CD4-positive, alpha-beta memory T cell (primary cell): ENCODE measurements around the gene EIF3B. TPM values are rescaled to one million over a fixed set of nuclear protein-coding genes. Genes with fewer than 3 reads are reported as not detected.

ENCODE experiments used
- CTCF ChIA-PET: fragments of 350-600 bp; sonication (Branson Sonifier 250); formaldehyde crosslinking; loops from one replicate; lab custom pipeline; 2021; ENCODE audit warnings: inconsistent platforms; ENCODE audit not compliant: partially characterized antibody; lab: Charles Lee
- POLR2A ChIA-PET: fragments of 350-600 bp; sonication (Branson Sonifier 250); formaldehyde crosslinking; loops from one replicate; lab custom pipeline; 2021; ENCODE audit not compliant: partially characterized antibody; lab: Charles Lee
- DNase-seq, 5 donors: peaks; one replicate each; pipeline versions ENCODE4 v3.0.0 to v3.0.0-alpha.2; 2020 to 2022; ENCODE audit warnings: mixed read lengths in 1 of 5
- H3K27ac ChIP-seq: one replicate; pipeline ENCODE4 v1.7.0; 2013; ENCODE audit warnings: low read depth, low read length
- H3K27me3 ChIP-seq: 2 replicates; pipeline ENCODE4 v1.7.0; 2013; ENCODE audit warnings: mild to moderate bottlenecking, low read length, moderate library complexity; ENCODE audit not compliant: insufficient read depth
- H3K36me3 ChIP-seq: 2 replicates; pipeline ENCODE4 v1.7.0; 2013; ENCODE audit warnings: mild to moderate bottlenecking, low read length, moderate library complexity; ENCODE audit not compliant: insufficient read depth
- H3K4me1 ChIP-seq: 2 replicates; pipeline ENCODE4 v1.7.0; 2013; ENCODE audit warnings: mild to moderate bottlenecking, low read length, moderate library complexity; ENCODE audit not compliant: insufficient read depth
- H3K4me3 ChIP-seq, 2 donors: one replicate each; pipeline ENCODE4 v1.7.0; 2013; ENCODE audit warnings: low read length in 2 of 2, mild to moderate bottlenecking in 1 of 2
- H3K9me3 ChIP-seq, 2 donors: one replicate each; pipeline ENCODE4 v1.7.0; 2013; ENCODE audit warnings: low read length in 2 of 2, control low read depth in 1 of 2; ENCODE audit not compliant: control insufficient read depth in 1 of 2
- H3K27ac Mint-ChIP-seq, 7 donors: one replicate each; pipeline ENCODE4 v1.8.0; 2020 to 2021; ENCODE audit warnings: mixed read lengths in 7 of 7, mild to moderate bottlenecking in 6 of 7, inconsistent platforms in 3 of 7, moderate library complexity in 3 of 7
- H3K27me3 Mint-ChIP-seq, 2 donors: one replicate each; pipeline ENCODE4 v1.8.0; 2020 to 2021; ENCODE audit warnings: mixed read lengths in 2 of 2
- H3K36me3 Mint-ChIP-seq, 2 donors: one replicate each; pipeline ENCODE4 v1.8.0; 2020 to 2021; ENCODE audit warnings: mixed read lengths in 2 of 2, inconsistent platforms in 1 of 2, mild to moderate bottlenecking in 1 of 2
- H3K4me1 Mint-ChIP-seq, 4 donors: one replicate each; pipeline ENCODE4 v1.8.0; 2020 to 2021; ENCODE audit warnings: mixed read lengths in 4 of 4, mild to moderate bottlenecking in 1 of 4
- H3K4me3 Mint-ChIP-seq, 8 donors: one replicate each; pipeline ENCODE4 v1.8.0; 2020 to 2021; ENCODE audit warnings: mixed read lengths in 8 of 8, mild to moderate bottlenecking in 7 of 8, moderate library complexity in 6 of 8, inconsistent platforms in 3 of 8
- H3K9me3 Mint-ChIP-seq, 8 donors: one replicate each; pipeline ENCODE4 v1.8.0; 2020 to 2021; ENCODE audit warnings: mixed read lengths in 8 of 8, mild to moderate bottlenecking in 5 of 8, inconsistent platforms in 3 of 8, moderate library complexity in 1 of 8
- intact Hi-C: fragments of 100-400 bp; cut with micrococcal nuclease; formaldehyde crosslinking; loops from one replicate; pipeline ENCODE4 v1.15.1; 2023
- polyA plus RNA-seq, 2 donors: library from polyadenylated mRNA; unstranded; fragments of 300-500 nt; fragmentation: Illumina TruSeq; gene quantifications; one replicate each; pipeline ENCODE4 v1.2.3, GENCODE V29; 2021
- total RNA-seq, 2 experiments: library from RNA; stranded (reverse); gene quantifications; one replicate each; pipeline ENCODE4 v1.2.3, GENCODE V29; 2021

The EIF3B gene
- total and polyA plus RNA-seq, 4 experiments from 2014 or later, result 78.7 to 138 (median 131) TPM

- no peak for DNase-seq
- intact Hi-C loops, result no loop called here
- H3K4me3 Mint-ChIP-seq, result no peak overlapping the region
- no peak overlapping the region for H3K4me3 ChIP-seq
- H3K27me3 Mint-ChIP-seq, result no peaks in the 10 kb centered on the region
- peak overlapping the region in 2 of 7 donors; percentile 31 to 38 for H3K27ac Mint-ChIP-seq
- no peaks in the 10 kb centered on the region for H3K9me3 ChIP-seq
- H3K9me3 Mint-ChIP-seq, result no peaks in the 10 kb centered on the region
- H3K36me3 Mint-ChIP-seq, result peaks cover 55 to 80% of the 10 kb centered on the region in 2 donors
- H3K36me3 ChIP-seq, result peaks cover 89% of the 10 kb centered on the region
- H3K27me3 ChIP-seq, result no peaks in the 10 kb centered on the region
- no peak overlapping the region for H3K27ac ChIP-seq
- no peaks in the 10 kb centered on the region for H3K4me1 Mint-ChIP-seq
- no peaks in the 10 kb centered on the region for H3K4me1 ChIP-seq
- POLR2A ChIA-PET, result interaction anchor here (0.9 kb wide), 1 partner anchor 15 kb away, joined by 3 read pairs; no protein-coding TSS in a partner anchor
- CTCF ChIA-PET, result interaction anchor here (0.5 kb wide), 1 partner anchor 29 kb away, joined by 4 read pairs; no protein-coding TSS in a partner anchor
These were observed 14.5 kb downstream of the EIF3B start for GRCh38 chr7:2369139-2369538.

GRCh38 chr7:2371329-2371728, 16.7 kb downstream of the EIF3B start:
- no peak overlapping the region for H3K4me3 Mint-ChIP-seq
- no peaks in the 10 kb centered on the region for H3K27me3 ChIP-seq
- ChIA-PET CTCF (no interaction called here), POLR2A (no interaction called here)
- H3K36me3 Mint-ChIP-seq, result peaks cover 58 to 80% of the 10 kb centered on the region in 2 donors
- intact Hi-C loops, result no loop called here
- H3K4me3 ChIP-seq, result no peak overlapping the region
- H3K27ac Mint-ChIP-seq, result no peak overlapping the region
- no peaks in the 10 kb centered on the region for H3K4me1 Mint-ChIP-seq
- no peaks in the 10 kb centered on the region for H3K27me3 Mint-ChIP-seq
- H3K27ac ChIP-seq, result no peak overlapping the region
- peaks cover 89% of the 10 kb centered on the region for H3K36me3 ChIP-seq
- DNase-seq, result no peak
- H3K9me3 ChIP-seq, result no peaks in the 10 kb centered on the region
- H3K4me1 ChIP-seq, result no peaks in the 10 kb centered on the region
- no peaks in the 10 kb centered on the region for H3K9me3 Mint-ChIP-seq

GRCh38 chr7:2372724-2373123, 18.1 kb downstream of the EIF3B start:
- Mint-ChIP-seq H3K36me3 (peaks cover 60 to 79% of the 10 kb centered on the region in 2 donors), H3K27ac (peak overlapping the region in 1 of 7 donors; percentile 77), H3K9me3 (no peaks in the 10 kb centered on the region), H3K27me3 (no peaks in the 10 kb centered on the region), H3K4me1 (peaks cover 0 to 5% (median 3%) of the 10 kb centered on the region in 4 donors), H3K4me3 (no peak overlapping the region)
- H3K4me3 ChIP-seq, result no peak overlapping the region
- H3K27me3 ChIP-seq, result no peaks in the 10 kb centered on the region
- ChIA-PET POLR2A (no interaction called here), CTCF (no interaction called here)
- peaks cover 89% of the 10 kb centered on the region for H3K36me3 ChIP-seq
- no peaks in the 10 kb centered on the region for H3K9me3 ChIP-seq
- intact Hi-C loops, result no loop called here
- no peak overlapping the region for H3K27ac ChIP-seq
- DNase-seq, result no peak
- no peaks in the 10 kb centered on the region for H3K4me1 ChIP-seq

- Mint-ChIP-seq H3K4me3 (no peak overlapping the region), H3K36me3 (peaks cover 62 to 78% of the 10 kb centered on the region in 2 donors), H3K27me3 (no peaks in the 10 kb centered on the region), H3K9me3 (no peaks in the 10 kb centered on the region), H3K27ac (no peak overlapping the region), H3K4me1 (peaks cover 0 to 5% (median 3%) of the 10 kb centered on the region in 4 donors)
- ChIA-PET CTCF (interaction anchor here (0.8 kb wide), 1 partner anchor 59 kb away, joined by 3 read pairs; no protein-coding TSS in a partner anchor), POLR2A (no interaction called here)
- Histone ChIP-seq H3K36me3 (peaks cover 86% of the 10 kb centered on the region), H3K4me1 (no peaks in the 10 kb centered on the region), H3K9me3 (no peaks in the 10 kb centered on the region), H3K27ac (no peak overlapping the region), H3K4me3 (no peak overlapping the region), H3K27me3 (no peaks in the 10 kb centered on the region)
- no peak for DNase-seq
- intact Hi-C loops, result no loop called here
These were observed 18.5 kb downstream of the EIF3B start for GRCh38 chr7:2373124-2373556.

- H3K36me3 ChIP-seq, result peaks cover 85% of the 10 kb centered on the region
- Mint-ChIP-seq H3K9me3 (peaks cover 0 to 1% (median 0%) of the 10 kb centered on the region in 8 donors), H3K4me3 (no peak overlapping the region), H3K36me3 (peaks cover 66 to 78% of the 10 kb centered on the region in 2 donors), H3K27me3 (no peaks in the 10 kb centered on the region), H3K4me1 (peaks cover 0 to 5% (median 3%) of the 10 kb centered on the region in 4 donors), H3K27ac (no peak overlapping the region)
- H3K4me1 ChIP-seq, result no peaks in the 10 kb centered on the region
- ChIA-PET CTCF (interaction anchor here (0.8 kb wide), 1 partner anchor 58 kb away, joined by 3 read pairs; no protein-coding TSS in a partner anchor), POLR2A (no interaction called here)
- intact Hi-C loops, result no loop called here
- H3K4me3 ChIP-seq, result no peak overlapping the region
- no peaks in the 10 kb centered on the region for H3K9me3 ChIP-seq
- H3K27ac ChIP-seq, result no peak overlapping the region
- H3K27me3 ChIP-seq, result no peaks in the 10 kb centered on the region
- no peak for DNase-seq
These were observed 19.0 kb downstream of the EIF3B start for GRCh38 chr7:2373646-2374045.

- Histone ChIP-seq H3K36me3 (peaks cover 85% of the 10 kb centered on the region), H3K27me3 (no peaks in the 10 kb centered on the region), H3K4me1 (no peaks in the 10 kb centered on the region), H3K27ac (no peak overlapping the region), H3K9me3 (no peaks in the 10 kb centered on the region), H3K4me3 (no peak overlapping the region)
- Mint-ChIP-seq H3K36me3 (peaks cover 65 to 76% of the 10 kb centered on the region in 2 donors), H3K27ac (no peak overlapping the region), H3K4me3 (no peak overlapping the region), H3K4me1 (peaks cover 0 to 5% (median 3%) of the 10 kb centered on the region in 4 donors), H3K9me3 (peaks cover 0 to 2% (median 0%) of the 10 kb centered on the region in 8 donors), H3K27me3 (no peaks in the 10 kb centered on the region)
- intact Hi-C loops, result no loop called here
- ChIA-PET CTCF (no interaction called here), POLR2A (no interaction called here)
- DNase-seq, result no peak
These were observed 19.8 kb downstream of the EIF3B start for GRCh38 chr7:2374401-2374800.

- DNase-seq, result no peak
- intact Hi-C loops, result no loop called here
- no peaks in the 10 kb centered on the region for H3K27me3 Mint-ChIP-seq
- H3K4me1 Mint-ChIP-seq, result peaks cover 0 to 5% (median 3%) of the 10 kb centered on the region in 4 donors
- CTCF ChIA-PET, result no interaction called here
- Histone ChIP-seq H3K4me1 (no peaks in the 10 kb centered on the region), H3K36me3 (peaks cover 88% of the 10 kb centered on the region), H3K9me3 (no peaks in the 10 kb centered on the region), H3K27me3 (no peaks in the 10 kb centered on the region), H3K27ac (no peak overlapping the region), H3K4me3 (no peak overlapping the region)
- H3K4me3 Mint-ChIP-seq, result no peak overlapping the region
- H3K36me3 Mint-ChIP-seq, result peaks cover 69 to 82% of the 10 kb centered on the region in 2 donors
- H3K9me3 Mint-ChIP-seq, result peaks cover 0 to 2% (median 0%) of the 10 kb centered on the region in 8 donors
- POLR2A ChIA-PET, result no interaction called here
- H3K27ac Mint-ChIP-seq, result no peak overlapping the region
These were observed 20.5 kb downstream of the EIF3B start for GRCh38 chr7:2374830-2375728.
